Transverse colon (tissue), 4 donors: ENCODE measurements around the gene DAZAP1. TPM values are rescaled to one million over a fixed set of nuclear protein-coding genes. Genes with fewer than 3 reads are reported as not detected.

Source experiments
- DNase-seq: peaks from one replicate; pipeline ENCODE4 v3.0.0-alpha.2; 2019
- H3K27ac ChIP-seq, 4 donors: fragments of 200-600 bp; sonication (generic); 2 replicates each; pipeline ENCODE4 v1.5.1; 2016 to 2018; ENCODE audit warnings: inconsistent platforms in 4 of 4
- H3K27me3 ChIP-seq: fragments of 200-600 bp; sonication (generic); 2 replicates; pipeline ENCODE4 v1.5.1; 2017; ENCODE audit warnings: inconsistent platforms
- H3K36me3 ChIP-seq, 4 donors: fragments of 200-600 bp; sonication (generic); 2 replicates each; pipeline ENCODE4 v1.5.1; 2017 to 2019; ENCODE audit warnings: inconsistent platforms in 4 of 4
- H3K4me1 ChIP-seq, 4 donors: fragments of 200-600 bp; sonication (generic); 2 replicates each; pipeline ENCODE4 v1.5.1; 2017 to 2020; ENCODE audit warnings: inconsistent platforms in 4 of 4
- H3K4me3 ChIP-seq, 4 donors: fragments of 200-600 bp; sonication (generic); 1 replicate in 1 of 4; 2 replicates in 3 of 4; pipeline versions ENCODE4 v1.5.1 to v1.6.1; 2017 to 2019; ENCODE audit warnings: inconsistent platforms in 4 of 4
- H3K9me3 ChIP-seq, 2 donors: fragments of 200-600 bp; sonication (generic); 2 replicates each; pipeline ENCODE4 v1.5.1; 2017 to 2019; ENCODE audit warnings: inconsistent platforms in 2 of 2
- CTCF ChIP-seq, 5 experiments: fragments of 200-600 bp in 3 of 5; fragments of 450-650 bp in 2 of 5; sonication (generic) in 3 of 5; IDR thresholded peaks; 1 replicate in 2 of 5; 2 replicates in 3 of 5; pipeline ENCODE4 v1.5.1; 2016 to 2017; ENCODE audit warnings: antibody characterized with exemption in 5 of 5, inconsistent platforms in 3 of 5, mild to moderate bottlenecking in 2 of 5, moderate library complexity in 1 of 5
- EP300 ChIP-seq: sonication (generic); formaldehyde crosslinking; IDR thresholded peaks from one replicate; pipeline ENCODE4 v1.6.1; 2017; ENCODE audit warnings: antibody characterized with exemption, low read depth
- POLR2A ChIP-seq: fragments of 450-650 bp; IDR thresholded peaks from one replicate; pipeline ENCODE4 v1.6.1; 2016; ENCODE audit warnings: antibody characterized with exemption, mild to moderate bottlenecking, moderate library complexity
- POLR2AphosphoS5 ChIP-seq, 3 donors: sonication (generic); formaldehyde crosslinking; IDR thresholded peaks; one replicate each; pipeline ENCODE4 v1.6.1; 2016; ENCODE audit warnings: antibody characterized with exemption in 3 of 3
- WGBS, 2 donors: methylation state at CpG; one replicate each; pipeline ENCODE4 v1.1.5; 2018; ENCODE audit warnings: low coverage in 1 of 2; 5-methylcytosine and 5-hydroxymethylcytosine counted together
- in situ Hi-C, 4 donors: fragments of 200-750 bp; cut with MboI; loops; one replicate each; pipeline versions ENCODE4 v1.15.0 to v1.15.1; 2017; ENCODE audit warnings: low sequenced_read_pairs in 3 of 4, low pct_ligation_motif_present in 1 of 4, low pct_unique_long_range_greater_than_20kb in 1 of 4
- intact Hi-C: fragments of 100-400 bp; cut with DNase I; formaldehyde crosslinking; loops from one replicate; pipeline ENCODE4 v1.15.1; 2023; ENCODE audit warnings: low total_unique reads
- total RNA-seq, 4 donors: library from RNA; depleted of rRNA; stranded (reverse); fragments of >200 nt; gene quantifications; one replicate each; pipeline ENCODE4 v1.1.0, GENCODE V29; 2016

DAZAP1 gene
- total RNA-seq, 4 donors from 2014 or later: 36.3 to 77.2 (median 41.6) TPM

GRCh38 chr19:1379126-1379905 lies 28.1 kb upstream of the DAZAP1 start:
- Histone ChIP-seq H3K4me1 (peaks cover 0 to 2% (median under 1%) of the 10 kb centered on the region in 4 donors), H3K4me3 (no peak overlapping the region), H3K9me3 (no peaks in the 10 kb centered on the region), H3K27ac (no peak overlapping the region), H3K27me3 (no peaks in the 10 kb centered on the region), H3K36me3 (no peaks in the 10 kb centered on the region)
- 80% methylated on average over 14 of the region's 27 CpGs; no CpG with 5 or more reads in 1 of the 2 donors for WGBS, 2 donors
- intact Hi-C loops: no loop called here
- in situ Hi-C loops: loop anchor here in 2 of 4 donors (25.0 kb wide), 1 partner anchor 92 kb away; the partner anchor contains the start of genes EFNA2 (in 2 of the 2) and FAM174C (in 2 of the 2)
- no peak for DNase-seq
- TF ChIP-seq CTCF (IDR thresholded peaks at IDR 0.05): no peak
- no peak for TF ChIP-seq POLR2AphosphoS5 (IDR thresholded peaks at IDR 0.05)
- TF ChIP-seq EP300: no peak
- TF ChIP-seq POLR2A: no peak

- Histone ChIP-seq H3K4me1 (peaks cover 6 to 9% (median 8%) of the 10 kb centered on the region in 4 donors), H3K36me3 (no peaks in the 10 kb centered on the region), H3K27me3 (no peaks in the 10 kb centered on the region), H3K4me3 (no peak overlapping the region), H3K27ac (no peak overlapping the region), H3K9me3 (no peaks in the 10 kb centered on the region)
- DNase-seq: no peak
- TF ChIP-seq POLR2AphosphoS5 (IDR thresholded peaks at IDR 0.05): no peak
- 74% methylated on average over 12 of the region's 12 CpGs; no CpG with 5 or more reads in 1 of the 2 donors for WGBS, 2 donors
- in situ Hi-C loops: loop anchor here in 2 of 4 donors (25.0 kb wide), 1 partner anchor 93 kb away; the partner anchor contains the start of genes EFNA2 (in 2 of the 2) and FAM174C (in 2 of the 2)
- intact Hi-C loops: no loop called here
Observed at GRCh38 chr19:1379961-1380489, 27.4 kb upstream of the DAZAP1 start.

GRCh38 chr19:1382250-1382649 lies 25.1 kb upstream of the DAZAP1 start:
- Histone ChIP-seq H3K4me1 (peaks cover 15 to 24% (median 16%) of the 10 kb centered on the region in 4 donors), H3K27ac (no peak overlapping the region), H3K4me3 (no peak overlapping the region), H3K36me3 (no peaks in the 10 kb centered on the region), H3K27me3 (no peaks in the 10 kb centered on the region), H3K9me3 (no peaks in the 10 kb centered on the region)
- in situ Hi-C loops (loop anchor here in 2 of 4 donors (25.0 kb wide), 1 partner anchor 95 kb away; the partner anchor contains the start of genes EFNA2 (in 2 of the 2) and FAM174C (in 2 of the 2)), intact Hi-C loops (no loop called here)
- TF ChIP-seq CTCF (IDR thresholded peaks at IDR 0.05) (no peak), POLR2AphosphoS5 (IDR thresholded peaks at IDR 0.05) (no peak), EP300 (no peak), POLR2A (no peak)
- DNase-seq: no peak
- 64 to 71% methylated on average over 2 to 3 of the region's 3 CpGs for WGBS, 2 donors

- peak overlapping the region in 1 of 4 donors; percentile 98 for H3K4me3 ChIP-seq
- intact Hi-C loops (no loop called here), in situ Hi-C loops (loop anchor here in 2 of 4 donors (25.0 kb wide), 1 partner anchor 96 kb away; the partner anchor contains the start of genes EFNA2 (in 2 of the 2) and FAM174C (in 2 of the 2))
- no peaks in the 10 kb centered on the region for H3K9me3 ChIP-seq
- 11 to 67% methylated on average over 1 to 9 of the region's 9 CpGs for WGBS, 2 donors
- H3K27ac ChIP-seq: peak overlapping the region in 3 of 4 donors; percentile 93 to 95 (median 94)
- DNase-seq: no peak
- no peaks in the 10 kb centered on the region for H3K27me3 ChIP-seq
- H3K36me3 ChIP-seq: no peaks in the 10 kb centered on the region
- no peak for TF ChIP-seq CTCF (IDR thresholded peaks at IDR 0.05)
- no peak for TF ChIP-seq POLR2AphosphoS5 (IDR thresholded peaks at IDR 0.05)
- no peak for TF ChIP-seq EP300
- no peak for TF ChIP-seq POLR2A
- H3K4me1 ChIP-seq: peaks cover 15 to 24% (median 16%) of the 10 kb centered on the region in 4 donors
Observed at GRCh38 chr19:1383017-1383311, 24.4 kb upstream of the DAZAP1 start.
